ENCODE data around the gene HCK.
A peak's percentile ranks its signal among the peaks of the same experiment; 100 is the strongest.
"Not testable (repeated sequence)": the region's sequence is repeated elsewhere in the genome, so short reads cannot be mapped to it uniquely, and the experiment has no call there.

HCK gene

DNA sequence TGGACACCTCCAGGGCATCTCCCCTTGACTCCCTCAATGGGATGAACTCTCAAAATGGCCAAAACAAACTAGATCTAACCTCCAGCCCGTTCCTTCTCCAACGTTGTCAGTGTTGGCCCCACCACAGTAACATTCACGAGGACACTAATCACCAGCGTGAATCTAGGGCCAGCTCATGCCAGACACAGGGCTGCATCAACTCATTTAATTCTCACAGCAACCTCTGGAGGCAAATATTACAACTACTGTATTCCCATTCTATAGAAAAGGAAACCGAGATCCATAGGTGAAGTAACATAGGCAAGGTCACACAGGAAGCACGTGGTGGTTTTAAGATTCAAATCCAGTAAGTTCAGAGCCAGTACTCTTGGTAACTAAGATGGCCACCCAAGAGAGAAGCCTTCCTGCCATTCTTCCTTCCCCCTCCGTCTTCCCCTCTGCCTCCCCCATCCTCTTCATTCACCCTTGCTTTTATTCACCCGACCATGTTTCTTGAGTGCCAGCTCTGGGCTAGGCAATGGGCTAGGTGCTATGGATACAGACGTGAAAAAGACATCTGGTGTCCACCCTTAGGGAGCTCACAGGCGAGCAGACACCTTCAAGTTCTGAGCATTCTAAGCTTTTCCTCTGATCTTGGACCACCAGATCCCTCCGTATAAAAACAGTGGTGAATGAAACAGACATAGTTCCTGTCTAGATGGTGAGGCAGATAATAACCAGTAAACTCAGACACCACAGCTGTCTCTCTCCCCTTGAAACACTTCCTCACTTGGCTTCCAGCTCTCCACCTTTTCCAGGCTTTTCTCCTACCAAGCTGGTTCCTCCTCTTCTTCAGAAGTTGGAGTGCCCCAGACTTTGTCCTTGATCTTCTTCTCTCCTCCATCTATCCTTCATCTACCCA is 32.2 kb upstream of the HCK start:
- peaks cover 88% of the 10 kb centered on the region for H3K27me3 Mint-ChIP-seq
- peaks cover 27% of the 10 kb centered on the region for H3K4me1 Mint-ChIP-seq
- ATAC-seq = no peak
- peak overlapping the region in 1 of 2 donors; percentile 72 for H3K27ac Mint-ChIP-seq
- peak overlapping the region; percentile 83 to 90 for H3K4me3 Mint-ChIP-seq
- no peaks in the 10 kb centered on the region for H3K9me3 Mint-ChIP-seq
- DNase-seq = no peak

DNA sequence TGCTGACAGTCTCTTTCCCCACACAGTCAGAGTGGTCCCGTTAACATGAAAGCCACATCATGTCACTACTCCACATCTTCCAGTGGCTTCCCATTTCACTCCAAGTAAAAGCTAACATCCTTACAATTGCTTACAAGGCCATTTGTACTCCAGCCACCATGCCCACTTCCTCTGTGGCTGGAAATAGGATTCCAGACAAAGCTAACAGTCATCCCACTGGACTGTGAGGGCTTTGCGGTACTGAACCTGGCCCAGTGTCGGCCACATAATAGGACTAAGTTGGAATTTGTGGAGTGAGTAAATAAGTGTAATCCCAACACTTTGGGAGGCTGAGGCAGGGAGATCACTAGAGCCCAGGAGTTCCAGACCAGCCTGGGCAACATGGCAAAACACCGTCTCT is 31.0 kb upstream of the HCK start:
- no peak for DNase-seq
- no peak overlapping the region for H3K27ac Mint-ChIP-seq

DNA sequence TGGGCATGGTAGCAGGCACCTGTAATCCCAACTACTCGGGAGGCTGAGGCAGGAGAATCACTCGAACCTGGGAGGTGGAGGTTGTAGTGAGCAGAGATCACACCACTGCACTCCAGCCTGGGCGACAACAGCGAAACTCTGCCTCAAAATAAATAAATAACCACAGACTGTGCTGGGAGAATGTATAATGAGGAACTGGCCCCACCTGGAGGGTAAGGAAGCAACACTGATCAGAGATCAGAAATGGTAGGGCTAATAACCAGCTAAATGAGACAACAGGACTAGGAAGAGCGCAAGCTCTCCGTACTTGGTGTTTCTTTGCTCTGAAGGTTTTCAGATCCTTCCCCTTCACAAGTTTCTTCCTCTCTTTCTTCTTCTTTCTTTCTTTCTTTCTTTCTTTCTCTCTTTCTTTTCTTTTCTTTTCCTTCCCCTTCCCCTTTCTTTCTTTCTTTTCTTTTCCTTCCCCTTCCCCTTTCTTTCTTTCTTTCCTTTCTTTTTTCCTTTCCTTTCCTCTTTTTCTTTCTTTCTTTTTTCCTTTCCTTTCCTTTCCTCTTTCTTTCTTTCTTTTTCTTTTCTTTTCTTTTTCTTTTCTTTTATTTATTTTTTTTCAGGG is 27.3 kb upstream of the HCK start:
- H3K27ac Mint-ChIP-seq = no peak overlapping the region
- ATAC-seq (no peak), DNase-seq (no peak)
- no peak overlapping the region for H3K4me3 Mint-ChIP-seq
- H3K9me3 Mint-ChIP-seq = no peaks in the 10 kb centered on the region
- peaks cover 66% of the 10 kb centered on the region for H3K27me3 Mint-ChIP-seq
- peaks cover 8% of the 10 kb centered on the region for H3K4me1 Mint-ChIP-seq

More for the DNA sequence above, 31.0 kb upstream of the HCK start:
- Mint-ChIP-seq H3K9me3 (no peaks in the 10 kb centered on the region), H3K4me3 (no peak overlapping the region), H3K27me3 (peaks cover 88% of the 10 kb centered on the region), H3K4me1 (peaks cover 27% of the 10 kb centered on the region)
- no peak for ATAC-seq

DNA sequence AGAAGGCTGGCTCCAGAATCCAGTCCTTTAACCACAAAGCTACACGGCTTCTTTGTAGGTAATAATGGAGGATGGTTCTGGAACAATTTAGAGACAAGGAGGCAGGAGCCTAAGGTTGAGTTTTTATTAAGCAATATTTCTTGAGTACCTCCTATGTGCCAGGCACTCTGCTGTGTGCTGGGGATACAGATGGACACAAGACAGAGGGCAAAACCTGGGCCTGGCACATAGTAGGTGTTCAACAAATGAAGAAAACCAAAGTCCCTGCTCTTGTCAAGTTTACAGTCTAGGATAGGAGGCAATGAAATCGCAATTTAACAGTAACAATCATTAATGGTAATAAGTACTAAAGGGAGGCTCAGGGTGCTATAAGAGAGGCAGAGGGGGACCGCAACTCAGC is 24.4 kb upstream of the HCK start:
- peaks cover 50% of the 10 kb centered on the region for H3K27me3 Mint-ChIP-seq
- no peaks in the 10 kb centered on the region for H3K9me3 Mint-ChIP-seq
- no peak overlapping the region for H3K27ac Mint-ChIP-seq
- ATAC-seq = no peak
- no peaks in the 10 kb centered on the region for H3K4me1 Mint-ChIP-seq
- DNase-seq = no peak
- H3K4me3 Mint-ChIP-seq = no peak overlapping the region

DNA sequence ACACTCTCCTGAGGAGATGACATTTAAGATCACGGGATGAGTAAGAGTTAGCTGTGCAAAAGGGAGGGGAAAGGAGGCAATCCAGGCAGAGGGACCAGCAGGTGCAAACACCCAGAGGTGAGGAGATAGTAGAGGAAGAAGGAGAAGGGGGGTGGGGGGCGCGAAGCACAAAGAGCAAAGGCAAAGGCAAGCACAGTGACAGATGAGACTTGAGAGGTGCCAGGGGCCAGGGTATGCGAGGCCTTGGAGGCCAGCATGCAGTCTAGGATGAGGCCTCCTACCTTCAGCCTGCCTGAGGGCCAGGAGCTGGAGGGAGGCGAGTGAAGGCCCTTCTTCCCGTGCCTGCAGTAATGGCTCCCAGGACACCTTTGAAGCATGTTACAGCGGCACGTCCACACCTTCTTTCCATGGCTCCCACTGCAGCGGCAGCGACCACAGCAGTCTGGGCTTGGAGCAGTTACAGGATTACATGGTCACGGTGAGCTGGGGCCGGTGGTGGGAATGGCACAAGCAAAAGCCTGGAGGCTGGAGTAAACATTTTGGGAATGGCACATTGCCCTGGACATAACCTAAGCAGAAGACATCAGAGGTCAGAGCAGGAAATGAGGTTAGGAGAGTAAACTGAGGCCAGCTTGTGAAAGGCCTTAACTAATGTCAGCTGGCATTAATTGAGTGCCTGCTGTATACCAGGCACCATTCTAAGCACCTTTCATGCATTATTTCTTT is 23.2 kb upstream of the HCK start:
- H3K27me3 Mint-ChIP-seq = peaks cover 48% of the 10 kb centered on the region
- DNase-seq (no peak), ATAC-seq (no peak)
- no peak overlapping the region for H3K27ac Mint-ChIP-seq
- H3K9me3 Mint-ChIP-seq = no peaks in the 10 kb centered on the region
- no peaks in the 10 kb centered on the region for H3K4me1 Mint-ChIP-seq
- H3K4me3 Mint-ChIP-seq = no peak overlapping the region

DNA sequence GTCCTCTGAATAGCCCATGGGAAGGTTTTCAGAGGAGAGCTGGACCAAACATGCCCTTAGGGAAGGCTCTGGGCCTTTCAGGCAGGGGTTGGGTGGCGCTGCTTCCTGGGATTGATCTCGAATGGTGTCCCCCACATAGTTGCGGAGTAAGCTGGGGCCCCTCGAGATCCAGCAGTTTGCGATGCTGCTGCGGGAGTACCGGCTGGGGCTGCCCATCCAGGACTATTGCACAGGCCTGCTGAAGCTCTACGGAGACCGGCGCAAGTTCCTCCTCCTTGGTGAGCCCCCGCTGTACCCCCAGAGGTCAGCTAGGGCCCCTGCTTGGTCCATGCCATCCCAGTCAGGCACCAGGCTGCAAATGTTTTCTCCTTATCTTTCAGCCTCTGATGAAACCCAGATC is 22.5 kb upstream of the HCK start:
- Mint-ChIP-seq H3K9me3 (no peaks in the 10 kb centered on the region), H3K4me3 (no peak overlapping the region), H3K27me3 (peaks cover 52% of the 10 kb centered on the region), H3K4me1 (no peaks in the 10 kb centered on the region), H3K27ac (no peak overlapping the region)
- no peak for ATAC-seq
- no peak for DNase-seq

DNA sequence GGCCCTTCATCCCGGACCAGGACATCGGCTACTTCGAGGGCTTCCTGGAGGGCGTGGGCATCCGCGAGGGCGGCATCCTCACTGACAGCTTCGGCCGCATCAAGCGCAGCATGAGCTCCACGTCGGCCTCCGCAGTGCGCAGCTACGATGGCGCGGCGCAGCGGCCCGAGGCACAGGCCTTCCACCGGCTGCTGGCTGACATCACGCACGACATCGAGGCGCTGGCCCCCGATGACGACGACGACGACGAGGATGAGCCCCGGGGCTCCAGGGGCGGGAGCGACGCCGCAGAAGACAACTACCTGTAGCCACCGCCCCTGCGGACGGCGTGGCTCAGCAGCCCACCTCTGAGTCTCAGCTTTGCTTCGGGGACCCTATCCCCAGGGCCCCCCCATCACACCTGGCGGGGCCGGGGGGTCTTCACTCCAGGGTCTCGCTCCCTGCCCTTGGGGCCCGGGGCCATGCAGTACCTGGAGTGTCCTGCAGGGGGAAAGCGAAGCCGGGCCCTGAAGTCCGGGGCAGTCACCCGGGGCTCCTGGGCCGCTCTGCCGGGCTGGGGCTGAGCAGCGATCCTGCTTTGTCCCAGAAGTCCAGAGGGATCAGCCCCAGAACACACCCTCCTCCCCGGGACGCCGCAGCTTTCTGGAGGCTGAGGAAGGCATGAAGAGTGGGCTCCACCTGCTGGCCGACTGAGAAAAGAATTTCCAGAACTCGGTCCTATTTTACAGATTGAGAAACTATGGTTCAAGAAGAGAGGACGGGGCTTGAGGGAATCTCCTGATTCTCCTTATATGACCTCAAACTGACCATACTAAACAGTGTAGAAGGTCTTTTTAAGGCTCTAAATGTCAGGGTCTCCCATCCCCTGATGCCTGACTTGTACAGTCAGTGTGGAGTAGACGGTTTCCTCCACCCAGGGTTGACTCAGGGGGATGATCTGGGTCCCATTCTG is 20.8 kb upstream of the HCK start:
- H3K27me3 Mint-ChIP-seq = peaks cover 54% of the 10 kb centered on the region
- peak; percentile 74 for ATAC-seq
- no peak overlapping the region for H3K27ac Mint-ChIP-seq
- peak overlapping the region; percentile 49 to 63 for H3K4me3 Mint-ChIP-seq
- H3K9me3 Mint-ChIP-seq = no peaks in the 10 kb centered on the region
- H3K4me1 Mint-ChIP-seq = peaks cover 5% of the 10 kb centered on the region
- DNase-seq = peak; percentile 55 to 59

DNA sequence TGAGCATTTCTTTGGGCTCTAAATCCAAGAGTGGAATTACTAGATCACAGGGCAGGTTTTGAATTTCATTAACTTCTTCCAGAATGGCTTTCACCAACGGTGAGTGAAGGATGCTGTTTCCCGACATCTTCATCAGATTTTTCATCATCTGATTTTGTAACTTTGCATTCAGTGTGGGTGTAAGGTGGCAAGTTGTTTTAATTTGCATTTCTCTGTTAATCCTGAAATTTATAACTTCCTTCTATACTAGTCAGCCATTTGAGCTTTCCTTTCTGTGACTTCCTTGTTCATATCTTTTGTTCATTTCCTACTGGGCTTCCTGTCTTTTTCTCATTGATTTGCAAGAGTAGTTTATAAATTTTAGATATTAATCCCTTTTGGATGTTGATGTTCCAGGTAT is 18.7 kb upstream of the HCK start:
- Mint-ChIP-seq H3K27ac (no peak overlapping the region), H3K4me1 (peaks cover 12% of the 10 kb centered on the region), H3K9me3 (no peaks in the 10 kb centered on the region), H3K27me3 (peaks cover 63% of the 10 kb centered on the region), H3K4me3 (no peak overlapping the region)
- ATAC-seq (no peak), DNase-seq (no peak)

DNA sequence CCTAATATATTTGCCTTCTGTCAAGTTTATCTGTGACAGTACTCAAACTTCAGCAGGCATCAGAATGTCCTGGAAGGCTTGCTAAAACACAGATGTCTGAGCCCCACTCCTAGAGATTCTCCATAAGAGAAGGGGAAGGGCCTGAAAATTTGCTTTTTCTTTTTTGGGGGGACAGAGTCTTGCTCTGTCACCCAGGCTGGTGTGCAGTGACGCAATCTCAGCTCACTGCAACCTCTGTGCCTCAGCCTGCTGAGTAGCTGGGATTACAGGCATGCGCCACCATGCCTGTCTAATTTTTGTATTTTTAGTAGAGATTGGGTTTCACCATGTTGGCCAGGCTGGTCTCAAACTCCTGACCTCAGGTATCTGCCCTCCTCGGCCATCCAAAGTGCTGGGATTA is 18.3 kb upstream of the HCK start:
- ATAC-seq, H3K27ac Mint-ChIP-seq, DNase-seq, H3K9me3 Mint-ChIP-seq, H3K4me3 Mint-ChIP-seq: not testable (repeated sequence)
- H3K27me3 Mint-ChIP-seq = peaks cover 64% of the 10 kb centered on the region
- peaks cover 12% of the 10 kb centered on the region for H3K4me1 Mint-ChIP-seq

DNA sequence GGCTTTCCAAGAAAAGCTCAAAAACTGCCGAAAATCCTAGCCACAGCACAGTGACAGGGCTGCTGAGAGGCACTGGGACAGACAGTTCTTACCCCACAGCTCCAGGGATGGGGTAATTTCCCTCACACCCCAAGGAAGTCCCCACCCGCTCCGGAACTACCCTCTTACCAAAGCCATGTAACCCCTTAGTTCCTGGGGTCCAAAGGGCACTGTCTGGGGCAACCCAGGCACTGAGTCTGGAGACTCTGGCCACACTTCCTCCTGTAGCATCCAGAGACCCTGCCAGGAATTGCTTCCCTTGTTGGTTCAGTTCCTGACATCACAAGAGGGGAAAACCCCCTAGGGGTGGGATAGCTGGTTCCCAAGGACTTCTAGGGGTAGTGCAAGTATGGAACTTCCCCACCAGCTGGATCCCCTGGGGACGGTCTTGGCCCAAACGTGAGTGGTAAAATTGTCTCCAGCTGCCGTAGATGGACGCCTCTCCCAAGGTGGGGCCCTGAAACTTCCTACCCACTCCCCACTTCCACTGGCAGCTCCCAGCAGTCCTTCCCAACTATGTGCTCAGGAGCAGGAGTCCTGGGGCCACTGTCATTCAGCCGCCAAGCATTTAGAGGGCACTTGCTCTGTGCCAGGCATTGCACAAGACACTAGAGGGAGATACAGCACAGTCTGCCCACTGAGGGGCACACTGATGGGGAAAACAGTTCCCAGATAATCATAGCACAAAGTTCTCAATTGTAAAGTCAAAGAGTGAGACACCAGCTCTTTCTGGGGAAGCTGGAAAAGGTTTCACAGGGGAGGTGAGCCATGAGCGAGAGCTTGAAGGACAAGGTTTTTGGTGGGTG is 17.2 kb upstream of the HCK start:
- Mint-ChIP-seq H3K27me3 (peaks cover 69% of the 10 kb centered on the region), H3K4me3 (no peak overlapping the region), H3K9me3 (no peaks in the 10 kb centered on the region), H3K4me1 (peaks cover 12% of the 10 kb centered on the region), H3K27ac (no peak overlapping the region)
- DNase-seq (no peak), ATAC-seq (peak; percentile 55)

DNA sequence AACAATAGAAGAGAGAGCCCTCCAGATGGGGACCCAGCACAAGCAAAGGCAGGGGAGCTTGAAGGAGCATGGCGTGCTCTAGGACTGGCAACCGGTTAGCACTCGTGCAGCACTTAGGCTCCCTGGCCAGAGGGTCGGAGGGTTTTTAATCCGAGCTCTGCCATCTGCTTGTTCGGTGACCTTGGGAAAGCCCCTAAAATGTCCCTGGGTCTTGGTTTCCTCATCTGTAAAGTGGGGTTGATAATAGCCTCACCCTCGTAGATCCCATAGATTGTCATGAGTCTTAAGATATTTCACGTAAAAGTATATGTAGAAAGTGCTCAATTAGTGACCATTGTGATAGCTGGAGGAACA is 16.6 kb upstream of the HCK start:
- ATAC-seq = no peak
- Mint-ChIP-seq H3K4me1 (peaks cover 12% of the 10 kb centered on the region), H3K9me3 (no peaks in the 10 kb centered on the region), H3K27me3 (peaks cover 75% of the 10 kb centered on the region), H3K4me3 (no peak overlapping the region), H3K27ac (no peak overlapping the region)
- no peak for DNase-seq

DNA sequence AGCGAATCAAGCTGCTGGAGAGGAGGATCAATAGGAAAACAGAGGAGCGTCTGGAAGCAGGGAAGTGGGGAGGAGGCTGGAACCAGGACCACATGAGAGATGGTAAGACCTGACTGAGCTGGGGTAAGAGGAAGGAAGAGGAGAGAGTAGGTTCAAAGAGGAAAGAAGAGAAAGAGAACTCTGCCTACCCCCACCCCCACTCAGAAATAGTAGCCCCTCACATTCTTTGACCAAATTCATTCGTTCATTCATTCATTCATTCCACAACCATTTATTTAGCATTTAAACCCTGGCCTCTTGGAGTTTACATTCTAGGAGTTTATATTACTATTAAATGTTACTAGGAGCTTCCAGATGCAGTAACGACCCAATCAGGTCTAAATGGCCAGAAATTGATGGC is 15.8 kb upstream of the HCK start:
- peaks cover 84% of the 10 kb centered on the region for H3K27me3 Mint-ChIP-seq
- peaks cover 12% of the 10 kb centered on the region for H3K4me1 Mint-ChIP-seq
- ATAC-seq (no peak), DNase-seq (no peak)
- H3K4me3 Mint-ChIP-seq = no peak overlapping the region
- H3K9me3 Mint-ChIP-seq = no peaks in the 10 kb centered on the region
- peak overlapping the region in 1 of 2 donors; percentile 90 for H3K27ac Mint-ChIP-seq

DNA sequence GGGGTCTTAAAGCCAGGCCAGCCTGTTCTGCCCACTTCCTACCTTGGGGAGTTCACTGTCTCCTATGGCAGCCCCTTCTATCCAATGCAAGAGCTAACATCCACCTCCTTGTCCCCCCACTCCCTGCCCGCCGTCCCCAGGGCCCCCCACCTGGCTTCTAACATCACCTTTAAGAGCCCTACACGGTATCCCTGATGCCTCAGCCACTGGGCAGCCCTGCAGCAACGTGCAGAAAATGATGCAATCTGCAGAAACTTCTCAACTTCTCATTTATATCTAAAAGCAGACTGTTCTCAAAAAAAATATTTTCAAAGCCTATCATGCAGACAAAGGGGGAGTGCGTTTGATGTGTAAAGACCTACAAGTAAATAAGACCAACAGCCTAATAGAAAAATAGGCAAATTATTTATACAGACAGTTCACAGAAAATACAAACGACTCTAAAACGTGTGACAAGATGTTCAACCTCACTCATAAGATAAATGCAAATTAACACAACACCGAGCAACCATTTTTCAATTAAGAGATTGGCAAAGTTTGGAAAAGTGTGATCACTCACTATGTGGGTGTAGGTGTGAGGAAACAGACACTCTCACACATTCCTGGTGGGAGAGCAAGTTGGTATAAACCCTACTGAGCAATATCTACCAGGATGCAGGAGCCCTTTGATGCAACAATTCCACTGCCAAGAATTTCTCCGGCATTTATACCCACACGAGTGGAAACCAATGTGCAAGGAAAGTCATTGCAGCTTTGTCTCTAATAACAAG is 15.1 kb upstream of the HCK start:
- H3K4me3 Mint-ChIP-seq = no peak overlapping the region
- H3K27me3 Mint-ChIP-seq = peaks cover 84% of the 10 kb centered on the region
- ATAC-seq (no peak), DNase-seq (no peak)
- H3K9me3 Mint-ChIP-seq = no peaks in the 10 kb centered on the region
- H3K4me1 Mint-ChIP-seq = peaks cover 12% of the 10 kb centered on the region
- H3K27ac Mint-ChIP-seq = peak overlapping the region; percentile 73 to 90

DNA sequence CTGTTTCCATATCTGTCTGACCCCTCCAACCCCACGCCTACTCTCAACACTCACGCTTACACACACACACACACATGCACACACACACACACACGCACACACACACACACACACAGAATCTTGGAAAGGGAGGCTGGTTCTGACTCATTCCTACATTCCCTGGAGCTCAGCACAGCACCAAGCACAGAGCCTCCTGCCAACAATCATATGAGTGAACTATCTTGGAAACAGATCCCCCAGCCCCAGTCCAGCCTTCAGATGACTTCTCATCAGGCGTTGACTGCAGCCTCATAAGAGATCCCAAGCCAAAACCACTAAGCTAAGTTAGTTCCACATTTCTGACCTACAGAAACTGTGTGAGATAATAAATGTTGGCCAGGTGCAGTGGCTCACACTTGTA is 14.1 kb upstream of the HCK start:
- H3K4me3 Mint-ChIP-seq = no peak overlapping the region
- H3K27ac Mint-ChIP-seq = no peak overlapping the region
- ATAC-seq = no peak
- H3K27me3 Mint-ChIP-seq = peaks cover 87% of the 10 kb centered on the region
- no peak for DNase-seq
- no peaks in the 10 kb centered on the region for H3K9me3 Mint-ChIP-seq
- peaks cover 12% of the 10 kb centered on the region for H3K4me1 Mint-ChIP-seq
